ENCODE data around the gene ERN1. TPM values are rescaled to one million over a fixed set of nuclear protein-coding genes. Genes with fewer than 3 reads are reported as not detected.

The ERN1 gene
- total RNA-seq, 1 donor: 12.7 TPM

DNA sequence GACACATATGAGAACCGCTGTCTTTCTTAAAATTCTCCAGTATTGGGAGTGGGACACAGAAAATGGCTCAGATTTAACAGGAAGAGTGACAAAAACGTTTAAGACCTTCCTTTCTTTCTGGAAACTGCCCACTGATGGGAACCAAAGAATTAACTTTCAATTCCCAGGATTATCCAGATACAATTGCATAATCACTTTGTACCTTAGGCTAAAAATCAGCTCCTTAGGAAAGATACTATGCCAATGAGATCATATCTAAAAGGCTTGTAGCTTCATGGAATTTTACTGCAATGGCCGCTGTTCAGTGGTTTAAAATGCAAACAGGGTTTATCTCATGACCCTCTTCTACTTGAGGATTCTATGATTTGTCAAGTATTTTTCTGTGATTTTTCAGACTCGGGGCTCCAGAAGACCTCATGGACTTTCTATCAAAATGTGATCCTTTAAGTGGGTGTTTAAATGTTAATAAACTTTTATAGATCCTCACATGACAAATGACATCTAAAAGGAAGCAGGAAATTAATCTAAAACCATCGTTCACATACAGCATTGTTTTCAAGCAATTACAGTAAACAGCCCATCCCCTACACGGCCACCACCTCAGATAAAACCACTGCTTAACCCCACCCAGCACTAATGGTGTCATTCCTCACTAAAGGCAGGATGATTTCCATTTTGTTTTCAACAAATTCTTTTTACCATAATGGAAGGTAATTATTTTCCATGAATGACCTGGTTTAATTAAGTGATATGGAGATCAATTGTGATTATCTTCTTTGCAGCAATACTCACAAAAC is 31.6 kb upstream of the ERN1 start:
- DNase-seq (ENCODE audit: insufficient read length, low spot score, missing footprints): no peak
- TF ChIP-seq, protein P1, sequence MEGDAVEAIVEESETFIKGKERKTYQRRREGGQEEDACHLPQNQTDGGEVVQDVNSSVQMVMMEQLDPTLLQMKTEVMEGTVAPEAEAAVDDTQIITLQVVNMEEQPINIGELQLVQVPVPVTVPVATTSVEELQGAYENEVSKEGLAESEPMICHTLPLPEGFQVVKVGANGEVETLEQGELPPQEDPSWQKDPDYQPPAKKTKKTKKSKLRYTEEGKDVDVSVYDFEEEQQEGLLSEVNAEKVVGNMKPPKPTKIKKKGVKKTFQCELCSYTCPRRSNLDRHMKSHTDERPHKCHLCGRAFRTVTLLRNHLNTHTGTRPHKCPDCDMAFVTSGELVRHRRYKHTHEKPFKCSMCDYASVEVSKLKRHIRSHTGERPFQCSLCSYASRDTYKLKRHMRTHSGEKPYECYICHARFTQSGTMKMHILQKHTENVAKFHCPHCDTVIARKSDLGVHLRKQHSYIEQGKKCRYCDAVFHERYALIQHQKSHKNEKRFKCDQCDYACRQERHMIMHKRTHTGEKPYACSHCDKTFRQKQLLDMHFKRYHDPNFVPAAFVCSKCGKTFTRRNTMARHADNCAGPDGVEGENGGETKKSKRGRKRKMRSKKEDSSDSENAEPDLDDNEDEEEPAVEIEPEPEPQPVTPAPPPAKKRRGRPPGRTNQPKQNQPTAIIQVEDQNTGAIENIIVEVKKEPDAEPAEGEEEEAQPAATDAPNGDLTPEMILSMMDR (IDR thresholded peaks at IDR 0.05; ENCODE audit: extremely low read depth, low read depth, low read length): no peak
- H4K20me1 ChIP-seq (ENCODE audit: insufficient read depth, low read length): no peaks in the 10 kb centered on the region
- no peak overlapping the region for H3K4me3 ChIP-seq (ENCODE audit: insufficient read depth, low read length)
- no peak overlapping the region for H2AFZ ChIP-seq (ENCODE audit: low read length)
- no peaks in the 10 kb centered on the region for H3K79me2 ChIP-seq (ENCODE audit: insufficient read depth, low read length)
- H3K27ac ChIP-seq (ENCODE audit: low read depth, low read length): no peak overlapping the region
- no peaks in the 10 kb centered on the region for H3K9me3 ChIP-seq (ENCODE audit: low read depth, low read length)
- H3K4me1 ChIP-seq (ENCODE audit: insufficient read depth, low read length): no peaks in the 10 kb centered on the region
- no peak overlapping the region for H3K4me2 ChIP-seq (ENCODE audit: insufficient read depth, low read length)
- no peaks in the 10 kb centered on the region for H3K27me3 ChIP-seq (ENCODE audit: insufficient read depth, low read length)
- peaks cover 3% of the 10 kb centered on the region for H3K36me3 ChIP-seq (ENCODE audit: insufficient read depth, low read length)

DNA sequence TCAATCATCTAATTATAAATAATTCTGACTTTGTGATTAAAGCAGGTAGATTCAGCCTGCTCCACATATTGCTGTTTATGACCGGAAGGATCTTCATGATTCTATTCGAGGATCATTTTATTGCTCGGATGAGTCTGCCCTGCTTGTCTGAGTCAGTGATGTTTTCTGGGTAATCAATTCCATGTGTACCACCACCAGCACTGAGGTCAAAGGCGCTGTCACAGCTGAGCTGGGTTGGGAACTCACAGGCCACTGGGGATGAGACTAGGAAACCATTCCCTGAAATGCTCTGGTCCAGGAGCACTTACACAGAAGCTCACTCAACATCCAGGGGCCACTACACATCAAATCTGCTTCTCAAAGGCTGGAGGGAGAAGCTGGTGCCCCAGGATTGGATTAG is 30.4 kb upstream of the ERN1 start:
- H3K9me3 ChIP-seq (ENCODE audit: low read depth, low read length): no peaks in the 10 kb centered on the region
- no peaks in the 10 kb centered on the region for H3K36me3 ChIP-seq (ENCODE audit: insufficient read depth, low read length)
- H3K27me3 ChIP-seq (ENCODE audit: insufficient read depth, low read length): no peaks in the 10 kb centered on the region
- no peak overlapping the region for H3K4me2 ChIP-seq (ENCODE audit: insufficient read depth, low read length)
- no peak overlapping the region for H3K27ac ChIP-seq (ENCODE audit: low read depth, low read length)
- H3K4me1 ChIP-seq (ENCODE audit: insufficient read depth, low read length): no peaks in the 10 kb centered on the region
- no peaks in the 10 kb centered on the region for H4K20me1 ChIP-seq (ENCODE audit: insufficient read depth, low read length)
- no peak for DNase-seq (ENCODE audit: insufficient read length, low spot score, missing footprints)
- H3K4me3 ChIP-seq (ENCODE audit: insufficient read depth, low read length): no peak overlapping the region
- no peaks in the 10 kb centered on the region for H3K79me2 ChIP-seq (ENCODE audit: insufficient read depth, low read length)
- TF ChIP-seq, protein P1 (IDR thresholded peaks at IDR 0.05; ENCODE audit: extremely low read depth, low read depth, low read length): no peak
- H2AFZ ChIP-seq (ENCODE audit: low read length): no peak overlapping the region

DNA sequence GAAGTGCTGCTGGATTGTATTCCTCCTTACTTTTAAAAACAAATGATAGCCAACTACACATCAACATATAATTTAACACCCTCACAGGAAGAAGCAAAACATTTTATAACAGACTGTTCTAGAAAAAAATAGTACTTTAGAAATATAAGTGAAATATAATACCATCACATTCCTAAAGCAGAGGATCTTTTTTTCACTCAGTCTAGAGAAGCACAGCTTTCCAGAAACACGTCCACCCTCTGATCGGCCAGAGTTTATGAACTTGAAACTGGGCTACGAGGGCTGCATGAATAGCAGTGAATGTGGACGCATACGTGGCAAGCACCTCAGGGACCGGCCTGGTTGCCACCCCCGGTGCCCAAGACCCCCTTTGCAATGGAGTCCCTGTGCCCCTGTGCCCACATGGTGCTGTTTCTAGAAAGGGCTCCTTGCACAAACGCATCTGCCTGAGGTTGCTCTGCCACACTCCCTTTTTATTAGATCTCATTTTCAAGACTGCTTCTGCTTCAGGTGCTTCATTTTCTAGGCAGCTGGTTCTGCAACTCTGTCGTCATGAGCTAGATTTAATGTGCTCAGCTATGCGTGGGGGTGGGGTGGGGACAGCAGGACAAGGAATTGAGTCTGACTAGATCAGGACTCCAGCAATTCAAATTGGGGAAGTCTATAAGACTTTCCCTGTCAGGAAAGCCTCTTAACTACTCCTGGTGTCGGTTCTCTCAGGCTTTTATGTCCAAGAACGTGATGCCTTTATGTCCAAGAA is 29.1 kb upstream of the ERN1 start:
- DNase-seq (ENCODE audit: insufficient read length, low spot score, missing footprints): no peak
- Histone ChIP-seq H4K20me1 (ENCODE audit: insufficient read depth, low read length) (no peaks in the 10 kb centered on the region), H3K4me2 (ENCODE audit: insufficient read depth, low read length) (no peak overlapping the region), H3K27me3 (ENCODE audit: insufficient read depth, low read length) (no peaks in the 10 kb centered on the region), H3K4me1 (ENCODE audit: insufficient read depth, low read length) (no peaks in the 10 kb centered on the region), H3K36me3 (ENCODE audit: insufficient read depth, low read length) (no peaks in the 10 kb centered on the region), H3K27ac (ENCODE audit: low read depth, low read length) (no peak overlapping the region), H3K9me3 (ENCODE audit: low read depth, low read length) (no peaks in the 10 kb centered on the region), H3K4me3 (ENCODE audit: insufficient read depth, low read length) (no peak overlapping the region), H3K79me2 (ENCODE audit: insufficient read depth, low read length) (no peaks in the 10 kb centered on the region), H2AFZ (ENCODE audit: low read length) (no peak overlapping the region)
- TF ChIP-seq, protein P1 (IDR thresholded peaks at IDR 0.05; ENCODE audit: extremely low read depth, low read depth, low read length): no peak

DNA sequence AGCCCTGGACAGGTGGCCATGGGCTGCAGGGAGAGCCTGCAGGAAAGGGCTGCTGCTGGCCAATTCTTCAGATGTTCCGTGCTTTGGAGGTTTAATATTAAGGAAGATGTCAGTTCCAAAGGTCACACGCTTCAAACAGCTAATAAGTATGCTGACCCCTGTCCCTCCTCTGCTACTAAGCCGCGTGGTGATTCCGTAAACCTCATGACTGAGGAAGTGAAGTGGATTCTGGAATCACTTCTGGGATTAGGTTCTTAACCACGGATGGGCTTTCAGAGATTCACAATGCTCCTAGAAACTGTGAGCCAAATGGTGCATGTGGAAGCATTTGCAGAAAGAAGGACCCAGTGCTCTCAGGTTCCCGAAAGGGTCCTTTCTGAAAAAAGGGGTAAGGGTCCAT is 28.5 kb upstream of the ERN1 start:
- H2AFZ ChIP-seq (ENCODE audit: low read length): no peak overlapping the region
- peaks cover under 1% of the 10 kb centered on the region for H3K36me3 ChIP-seq (ENCODE audit: insufficient read depth, low read length)
- no peaks in the 10 kb centered on the region for H4K20me1 ChIP-seq (ENCODE audit: insufficient read depth, low read length)
- H3K4me1 ChIP-seq (ENCODE audit: insufficient read depth, low read length): no peaks in the 10 kb centered on the region
- no peak for DNase-seq (ENCODE audit: insufficient read length, low spot score, missing footprints)
- no peaks in the 10 kb centered on the region for H3K9me3 ChIP-seq (ENCODE audit: low read depth, low read length)
- TF ChIP-seq, protein P1 (IDR thresholded peaks at IDR 0.05; ENCODE audit: extremely low read depth, low read depth, low read length): no peak
- H3K27ac ChIP-seq (ENCODE audit: low read depth, low read length): no peak overlapping the region
- H3K4me2 ChIP-seq (ENCODE audit: insufficient read depth, low read length): no peak overlapping the region
- no peaks in the 10 kb centered on the region for H3K27me3 ChIP-seq (ENCODE audit: insufficient read depth, low read length)
- H3K79me2 ChIP-seq (ENCODE audit: insufficient read depth, low read length): no peaks in the 10 kb centered on the region
- H3K4me3 ChIP-seq (ENCODE audit: insufficient read depth, low read length): no peak overlapping the region
